GM10248 (cell line): ENCODE measurements around the gene SRRM5.
A peak's percentile ranks its signal among the peaks of the same experiment; 100 is the strongest.

ENCODE experiments used
- CTCF ChIA-PET: fragments of 300-600 bp; sonication (Branson Sonifier 250); formaldehyde crosslinking; extraction: SDS; loops from one replicate; lab custom pipeline; 2021; ENCODE audit warnings: antibody characterized with exemption; lab: Yijun Ruan, JAX
- POLR2A ChIA-PET: fragments of 350-650 bp; sonication (Branson Sonifier 250); formaldehyde crosslinking; extraction: SDS; loops from one replicate; lab custom pipeline; 2020; ENCODE audit warnings: antibody characterized with exemption; lab: Yijun Ruan, JAX
- DNase-seq: peaks from one replicate; pipeline ENCODE4 v3.0.0; 2012; ENCODE audit errors: extremely low spot score
- CTCF ChIP-seq: IDR thresholded peaks from 2 replicates; pipeline ENCODE4 v1.5.1; 2012; ENCODE audit warnings: mild to moderate bottlenecking, low read depth; ENCODE audit errors: extremely low read depth, missing control alignments, control extremely low read depth

Gene SRRM5

GRCh38 chr19:43638214-43638994, 26.5 kb downstream of the SRRM5 start:
- ChIA-PET POLR2A (no interaction called here), CTCF (interaction anchor here (1.1 kb wide), 1 partner anchor 17 kb away, joined by 3 read pairs; no protein-coding TSS in a partner anchor)
- no peak for DNase-seq
- TF ChIP-seq CTCF: no peak

- CTCF ChIA-PET: no interaction called here
- POLR2A ChIA-PET: no interaction called here
- TF ChIP-seq CTCF: no peak
- no peak for DNase-seq
Measured at GRCh38 chr19:43638995-43639518, 27.2 kb downstream of the SRRM5 start.

- ChIA-PET POLR2A (no interaction called here), CTCF (no interaction called here)
- DNase-seq: peak; percentile 79
- TF ChIP-seq CTCF: no peak
Measured at GRCh38 chr19:43639519-43640423, 27.9 kb downstream of the SRRM5 start, which contains the start of gene CADM4. CADM4 (minus strand) TSS chr19:43639850; CDS start chr19:43639790, 60 bp downstream.

GRCh38 chr19:43640424-43640757, 28.5 kb downstream of the SRRM5 start:
- DNase-seq: no peak
- POLR2A ChIA-PET: no interaction called here
- CTCF ChIA-PET: no interaction called here
- no peak for TF ChIP-seq CTCF

- no peak for DNase-seq
- TF ChIP-seq CTCF: no peak
- ChIA-PET CTCF (interaction anchor here (0.9 to 1.6 kb wide), 4 partner anchors 10 to 209 kb away, joined by 3 to 4 read pairs (median 3); no protein-coding TSS in a partner anchor), POLR2A (no interaction called here)
Measured at GRCh38 chr19:43641333-43641732, 29.4 kb downstream of the SRRM5 start.

GRCh38 chr19:43642531-43642930, 30.6 kb downstream of the SRRM5 start:
- TF ChIP-seq CTCF: no peak
- ChIA-PET POLR2A (no interaction called here), CTCF (interaction anchor here (1.6 kb wide), 2 partner anchors 10 to 87 kb away, joined by 3 to 4 read pairs; no protein-coding TSS in a partner anchor)
- DNase-seq: no peak
